KMS-11 (cell line): ENCODE results near the gene CFAP161.

Experiments
- H2AFZ ChIP-seq: fragments of 200-600 bp; sonication (generic); 2 replicates; pipeline ENCODE4 v1.6.1; 2016; ENCODE audit warnings: antibody characterized with exemption, mixed run types, low read depth
- H3K27ac ChIP-seq: fragments of 200-600 bp; sonication (generic); 2 replicates; pipeline ENCODE4 v1.6.1; 2016; ENCODE audit warnings: mild to moderate bottlenecking, mixed run types
- H3K27me3 ChIP-seq: fragments of 200-600 bp; sonication (generic); 2 replicates; pipeline ENCODE4 v1.6.1; 2017; ENCODE audit warnings: mild to moderate bottlenecking, low read depth, mixed run types, moderate library complexity; ENCODE audit not compliant: insufficient read depth
- H3K36me3 ChIP-seq: fragments of 200-600 bp; sonication (generic); 2 replicates; pipeline ENCODE4 v1.6.1; 2017; ENCODE audit warnings: mild to moderate bottlenecking, mixed run types; ENCODE audit not compliant: insufficient read depth
- H3K4me1 ChIP-seq: fragments of 200-600 bp; sonication (generic); 2 replicates; pipeline ENCODE4 v1.6.1; 2016; ENCODE audit warnings: mild to moderate bottlenecking, low read depth, mixed run types; ENCODE audit not compliant: poor library complexity, severe bottlenecking
- H3K4me2 ChIP-seq: fragments of 200-600 bp; sonication (generic); 2 replicates; pipeline ENCODE4 v1.7.0; 2016; ENCODE audit warnings: mild to moderate bottlenecking, mixed run types
- H3K4me3 ChIP-seq: fragments of 200-600 bp; sonication (generic); IDR thresholded peaks from 2 replicates; pipeline ENCODE4 v1.6.1; 2017; ENCODE audit warnings: low read depth, low read length, mixed read lengths; ENCODE audit not compliant: insufficient read depth
- H3K79me2 ChIP-seq: fragments of 200-600 bp; sonication (generic); 2 replicates; pipeline ENCODE4 v1.6.1; 2016; ENCODE audit warnings: low read depth, mixed run types; ENCODE audit not compliant: insufficient read depth
- H3K9ac ChIP-seq: fragments of 200-600 bp; sonication (generic); 2 replicates; pipeline ENCODE4 v1.6.1; 2016; ENCODE audit warnings: mild to moderate bottlenecking, mixed run types
- H4K20me1 ChIP-seq: fragments of 200-600 bp; sonication (generic); 2 replicates; pipeline ENCODE4 v1.6.1; 2016; ENCODE audit warnings: mild to moderate bottlenecking, mixed run types; ENCODE audit not compliant: insufficient read depth
- TF ChIP-seq, protein P1 (sequence below): fragments of 200-600 bp; sonication (generic); conservative IDR thresholded peaks from 2 replicates; pipeline ENCODE4 v1.6.1; 2017; ENCODE audit warnings: low read depth, mild to moderate bottlenecking, antibody characterized with exemption, low read length, moderate library complexity, mixed read lengths

Gene CFAP161

DNA sequence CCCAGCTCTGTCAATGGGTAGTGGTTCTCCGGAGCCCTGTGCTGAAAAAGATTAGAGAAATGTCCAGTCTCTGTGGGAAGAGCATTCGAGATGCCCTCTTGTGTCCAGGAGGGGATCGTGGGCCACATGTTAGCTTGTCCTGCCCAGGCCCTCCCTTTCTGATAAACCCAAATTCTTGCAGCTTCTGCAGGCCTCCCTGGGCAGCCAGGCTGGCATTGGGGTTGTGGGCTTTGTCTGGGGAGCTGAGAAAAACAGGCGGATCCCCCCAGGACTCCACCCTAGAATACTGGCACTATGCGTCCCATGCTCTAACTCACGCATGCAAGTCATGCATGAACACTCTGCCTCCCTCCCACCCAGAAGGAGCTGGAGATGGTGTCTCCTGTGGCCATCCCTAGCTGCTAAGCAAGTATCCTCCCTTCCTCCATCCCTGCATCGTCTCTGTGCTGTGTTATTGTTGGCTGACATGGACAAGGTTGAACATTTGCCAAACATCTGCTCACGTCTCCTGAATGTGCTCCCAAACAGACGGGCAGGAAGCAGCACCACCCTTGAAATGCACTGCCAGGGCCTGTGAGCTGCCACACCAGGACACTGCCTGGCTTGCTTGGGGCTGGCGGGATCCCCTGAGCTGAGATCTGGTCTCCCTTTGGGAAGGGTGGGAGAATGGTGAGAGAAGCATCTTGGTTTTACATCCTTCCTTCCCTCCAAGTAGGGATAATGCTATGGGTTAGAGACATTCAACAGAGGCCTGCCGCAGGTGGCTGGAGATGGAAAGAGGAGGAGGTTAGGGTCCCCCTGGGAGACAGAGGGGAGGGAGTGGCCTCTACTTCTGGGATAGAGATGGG lies 26.5 kb downstream of the CFAP161 start:
- Histone ChIP-seq H3K4me3 (no peak overlapping the region), H3K4me2 (no peak overlapping the region), H3K27ac (no peak overlapping the region), H3K79me2 (no peaks in the 10 kb centered on the region), H4K20me1 (no peaks in the 10 kb centered on the region), H3K36me3 (no peaks in the 10 kb centered on the region), H3K27me3 (no peaks in the 10 kb centered on the region), H3K9ac (no peak overlapping the region), H2AFZ (no peak overlapping the region), H3K4me1 (no peaks in the 10 kb centered on the region)
- TF ChIP-seq, protein P1, sequence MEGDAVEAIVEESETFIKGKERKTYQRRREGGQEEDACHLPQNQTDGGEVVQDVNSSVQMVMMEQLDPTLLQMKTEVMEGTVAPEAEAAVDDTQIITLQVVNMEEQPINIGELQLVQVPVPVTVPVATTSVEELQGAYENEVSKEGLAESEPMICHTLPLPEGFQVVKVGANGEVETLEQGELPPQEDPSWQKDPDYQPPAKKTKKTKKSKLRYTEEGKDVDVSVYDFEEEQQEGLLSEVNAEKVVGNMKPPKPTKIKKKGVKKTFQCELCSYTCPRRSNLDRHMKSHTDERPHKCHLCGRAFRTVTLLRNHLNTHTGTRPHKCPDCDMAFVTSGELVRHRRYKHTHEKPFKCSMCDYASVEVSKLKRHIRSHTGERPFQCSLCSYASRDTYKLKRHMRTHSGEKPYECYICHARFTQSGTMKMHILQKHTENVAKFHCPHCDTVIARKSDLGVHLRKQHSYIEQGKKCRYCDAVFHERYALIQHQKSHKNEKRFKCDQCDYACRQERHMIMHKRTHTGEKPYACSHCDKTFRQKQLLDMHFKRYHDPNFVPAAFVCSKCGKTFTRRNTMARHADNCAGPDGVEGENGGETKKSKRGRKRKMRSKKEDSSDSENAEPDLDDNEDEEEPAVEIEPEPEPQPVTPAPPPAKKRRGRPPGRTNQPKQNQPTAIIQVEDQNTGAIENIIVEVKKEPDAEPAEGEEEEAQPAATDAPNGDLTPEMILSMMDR, result no peak

DNA sequence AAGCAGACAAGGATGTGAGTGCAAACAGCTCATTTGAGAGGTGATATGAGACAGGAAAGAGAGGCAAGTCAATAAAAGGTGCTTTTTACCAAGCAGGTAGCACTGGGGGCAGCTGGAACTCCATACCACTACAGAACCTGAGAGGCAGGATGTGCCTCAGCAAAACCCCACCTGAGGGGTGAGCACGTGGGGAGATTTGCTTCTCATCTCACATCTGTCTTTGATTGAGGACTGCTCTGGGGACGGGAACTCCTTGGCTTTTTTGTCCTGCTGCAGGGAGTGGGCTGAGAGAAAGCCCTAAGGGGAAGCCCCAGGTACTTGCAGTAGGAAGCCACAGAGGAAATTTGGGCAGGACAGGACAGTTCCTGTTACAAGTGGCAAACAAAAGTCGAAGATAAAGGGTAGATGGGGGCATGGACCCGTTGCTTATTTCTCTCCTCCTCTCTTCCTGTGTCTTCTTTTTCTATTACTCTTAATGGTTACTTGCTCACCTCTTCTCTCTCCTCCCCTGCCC lies 27.1 kb downstream of the CFAP161 start:
- H3K79me2 ChIP-seq, result no peaks in the 10 kb centered on the region
- TF ChIP-seq, protein P1, result no peak
- no peaks in the 10 kb centered on the region for H3K4me1 ChIP-seq
- no peaks in the 10 kb centered on the region for H4K20me1 ChIP-seq
- H3K9ac ChIP-seq, result no peak overlapping the region
- H3K4me2 ChIP-seq, result no peak overlapping the region
- H3K4me3 ChIP-seq, result no peak overlapping the region
- H3K27me3 ChIP-seq, result no peaks in the 10 kb centered on the region
- no peaks in the 10 kb centered on the region for H3K36me3 ChIP-seq
- no peak overlapping the region for H2AFZ ChIP-seq
- H3K27ac ChIP-seq, result no peak overlapping the region

DNA sequence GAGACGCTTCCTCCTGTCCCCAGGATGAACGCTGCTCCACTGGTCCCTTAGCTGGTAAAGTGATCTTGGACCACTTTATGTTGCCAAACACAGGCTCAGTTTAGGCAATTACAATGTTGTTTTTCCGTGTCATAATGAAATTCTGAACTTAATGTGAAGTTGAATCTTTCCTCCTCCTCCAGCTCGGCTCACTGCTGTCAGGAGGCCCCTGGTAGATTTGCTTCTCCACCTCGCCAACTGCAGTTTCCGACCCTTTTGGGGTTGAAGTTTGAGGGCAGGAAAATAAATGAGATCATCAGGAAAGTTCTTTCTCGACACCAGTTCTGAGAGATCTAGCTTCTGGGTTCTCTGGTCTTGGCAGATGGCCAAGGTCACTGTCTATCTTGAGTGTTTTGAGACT lies 27.8 kb downstream of the CFAP161 start:
- Histone ChIP-seq H3K79me2 (no peaks in the 10 kb centered on the region), H3K27me3 (no peaks in the 10 kb centered on the region), H3K36me3 (no peaks in the 10 kb centered on the region), H3K4me1 (no peaks in the 10 kb centered on the region), H3K27ac (no peak overlapping the region), H3K4me2 (no peak overlapping the region), H3K9ac (no peak overlapping the region), H4K20me1 (no peaks in the 10 kb centered on the region), H2AFZ (no peak overlapping the region), H3K4me3 (no peak overlapping the region)
- TF ChIP-seq, protein P1, result no peak

DNA sequence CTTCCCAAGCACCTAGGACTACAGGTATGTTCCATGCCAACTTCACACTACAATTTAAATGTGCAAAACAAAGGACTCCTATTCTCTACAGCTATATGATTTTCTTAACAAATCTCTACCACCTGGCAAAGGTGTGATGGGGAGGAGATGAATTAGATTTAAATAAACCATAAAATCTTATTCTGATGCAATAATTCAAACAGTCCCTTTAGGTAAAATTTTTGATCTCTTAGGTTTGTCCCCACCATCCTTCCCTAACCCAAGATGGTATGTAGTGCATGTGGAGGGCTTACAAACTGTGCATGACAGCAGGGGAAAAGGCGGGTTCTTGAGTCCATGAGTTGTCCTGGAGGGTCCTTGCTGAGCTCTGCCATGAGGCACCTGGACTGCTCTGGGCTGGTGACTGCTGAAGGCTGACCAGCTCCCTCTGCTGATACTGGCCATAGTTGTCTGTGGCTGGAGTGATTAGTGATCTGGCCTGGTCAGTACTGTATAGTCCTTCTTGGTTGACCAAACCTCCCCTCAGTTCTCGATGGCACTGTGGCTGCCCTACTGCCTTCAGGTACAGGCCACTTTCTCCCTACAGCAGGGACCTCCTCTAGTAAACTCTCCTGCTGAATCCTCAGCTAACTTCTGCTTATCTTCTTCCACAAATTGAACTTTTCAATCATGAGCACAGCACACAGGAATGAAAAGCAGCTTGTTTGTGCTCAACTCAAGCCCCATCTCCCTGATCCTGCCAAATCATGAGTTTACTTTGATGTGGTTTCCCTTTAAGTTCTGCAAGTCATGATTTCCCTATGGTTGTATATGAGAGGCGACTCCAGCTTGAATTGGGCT lies 30.1 kb downstream of the CFAP161 start:
- H3K36me3 ChIP-seq, result no peaks in the 10 kb centered on the region
- H2AFZ ChIP-seq, result no peak overlapping the region
- no peak overlapping the region for H3K27ac ChIP-seq
- TF ChIP-seq, protein P1, result no peak
- H3K79me2 ChIP-seq, result no peaks in the 10 kb centered on the region
- H3K4me3 ChIP-seq, result no peak overlapping the region
- H3K9ac ChIP-seq, result no peak overlapping the region
- no peak overlapping the region for H3K4me2 ChIP-seq
- no peaks in the 10 kb centered on the region for H3K4me1 ChIP-seq
- H4K20me1 ChIP-seq, result no peaks in the 10 kb centered on the region
- no peaks in the 10 kb centered on the region for H3K27me3 ChIP-seq
